Neural progenitor cell (in vitro differentiated cells): ENCODE results near the gene GSTM5.

ENCODE experiments used
- EZH2phosphoT487 ChIP-seq: fragments of 200-600 bp; sonication (generic); IDR thresholded peaks from 2 replicates; pipeline ENCODE4 v1.6.1; 2017; ENCODE audit warnings: antibody characterized with exemption
- TF ChIP-seq, protein P1 (sequence below): fragments of 200-600 bp; sonication (generic); IDR thresholded peaks from 2 replicates; pipeline ENCODE4 v1.5.1; 2017; ENCODE audit warnings: antibody characterized with exemption, mild to moderate bottlenecking

DNA sequence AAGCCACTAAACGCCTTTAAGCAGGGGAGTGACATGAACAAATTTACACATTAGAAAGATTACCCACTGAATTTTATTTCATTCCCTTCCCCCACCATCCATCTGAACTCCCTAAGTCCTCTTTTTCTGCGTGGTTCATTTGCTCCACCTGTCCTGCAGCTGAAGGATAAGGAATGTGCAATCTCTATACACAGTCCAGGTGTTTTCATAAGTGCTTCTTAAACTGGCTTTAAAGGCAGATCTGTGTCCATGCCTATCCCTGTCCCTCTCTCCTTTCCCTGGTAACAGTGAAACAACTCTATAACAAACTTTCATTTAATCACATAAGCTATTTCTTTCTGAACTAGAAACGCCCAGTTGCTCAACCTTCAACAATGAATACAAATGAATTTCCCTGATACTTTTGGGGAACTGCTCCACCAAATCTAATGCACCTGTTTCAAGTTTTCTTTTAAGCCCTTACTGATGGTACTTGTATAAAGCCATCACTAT lies 20.4 kb downstream of the GSTM5 start:
- TF ChIP-seq, protein P1, sequence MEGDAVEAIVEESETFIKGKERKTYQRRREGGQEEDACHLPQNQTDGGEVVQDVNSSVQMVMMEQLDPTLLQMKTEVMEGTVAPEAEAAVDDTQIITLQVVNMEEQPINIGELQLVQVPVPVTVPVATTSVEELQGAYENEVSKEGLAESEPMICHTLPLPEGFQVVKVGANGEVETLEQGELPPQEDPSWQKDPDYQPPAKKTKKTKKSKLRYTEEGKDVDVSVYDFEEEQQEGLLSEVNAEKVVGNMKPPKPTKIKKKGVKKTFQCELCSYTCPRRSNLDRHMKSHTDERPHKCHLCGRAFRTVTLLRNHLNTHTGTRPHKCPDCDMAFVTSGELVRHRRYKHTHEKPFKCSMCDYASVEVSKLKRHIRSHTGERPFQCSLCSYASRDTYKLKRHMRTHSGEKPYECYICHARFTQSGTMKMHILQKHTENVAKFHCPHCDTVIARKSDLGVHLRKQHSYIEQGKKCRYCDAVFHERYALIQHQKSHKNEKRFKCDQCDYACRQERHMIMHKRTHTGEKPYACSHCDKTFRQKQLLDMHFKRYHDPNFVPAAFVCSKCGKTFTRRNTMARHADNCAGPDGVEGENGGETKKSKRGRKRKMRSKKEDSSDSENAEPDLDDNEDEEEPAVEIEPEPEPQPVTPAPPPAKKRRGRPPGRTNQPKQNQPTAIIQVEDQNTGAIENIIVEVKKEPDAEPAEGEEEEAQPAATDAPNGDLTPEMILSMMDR = no peak
- no peak for TF ChIP-seq EZH2phosphoT487
